GM19455 (cell line): ENCODE measurements around the gene TRPC4AP.

Source experiments
- ATAC-seq: cut with Tn5 transposase; IDR thresholded peaks from one replicate; pipeline ENCODE4 v1.9.1; 2021; ENCODE audit not compliant: unreplicated experiment

Gene TRPC4AP

GRCh38 chr20:34974246-34974645 is 118.4 kb downstream of the TRPC4AP start:
- ATAC-seq: no peak

GRCh38 chr20:34971561-34972235 is 120.9 kb downstream of the TRPC4AP start:
- ATAC-seq: no peak

- ATAC-seq: no peak
These were observed 121.6 kb downstream of the TRPC4AP start for GRCh38 chr20:34970846-34971560.

GRCh38 chr20:34970193-34970840 is 122.3 kb downstream of the TRPC4AP start:
- ATAC-seq: no peak

- ATAC-seq: no peak
These were observed 124.4 kb downstream of the TRPC4AP start for GRCh38 chr20:34968042-34968775.

- ATAC-seq: no peak
These were observed 125.2 kb downstream of the TRPC4AP start for GRCh38 chr20:34967421-34967820.

- ATAC-seq: no peak
These were observed 127.6 kb downstream of the TRPC4AP start for GRCh38 chr20:34965051-34965450.

GRCh38 chr20:34964486-34964885 is 128.1 kb downstream of the TRPC4AP start:
- no peak for ATAC-seq

GRCh38 chr20:34956751-34957472 is 135.7 kb downstream of the TRPC4AP start:
- ATAC-seq: no peak

- ATAC-seq: no peak
These were observed 136.6 kb downstream of the TRPC4AP start for GRCh38 chr20:34956041-34956458.

GRCh38 chr20:34955231-34956040 is 137.2 kb downstream of the TRPC4AP start, which contains the start of the genes GSS and MYH7B:
TSS of gene GSS (minus strand) at chr20:34955806. CDS start at chr20:34951852, 3,954 bp downstream.
TSS of gene MYH7B (plus strand) at chr20:34955868. CDS start at chr20:34978006, 22,138 bp downstream.
- ATAC-seq: peak; percentile 87

GRCh38 chr20:34954904-34955230 is 137.7 kb downstream of the TRPC4AP start:
- no peak for ATAC-seq

GRCh38 chr20:34953960-34954359 is 138.6 kb downstream of the TRPC4AP start:
- no peak for ATAC-seq

- no peak for ATAC-seq
These were observed 139.9 kb downstream of the TRPC4AP start for GRCh38 chr20:34952671-34953070.
